Activated naive CD4-positive, alpha-beta T cell (primary cell): ENCODE results near the gene SCAPER.

ENCODE experiments used
- DNase-seq, 4 experiments: peaks; one replicate each; lab custom pipeline; 2025; lab: John Stamatoyannopoulos, UW

SCAPER gene

DNA sequence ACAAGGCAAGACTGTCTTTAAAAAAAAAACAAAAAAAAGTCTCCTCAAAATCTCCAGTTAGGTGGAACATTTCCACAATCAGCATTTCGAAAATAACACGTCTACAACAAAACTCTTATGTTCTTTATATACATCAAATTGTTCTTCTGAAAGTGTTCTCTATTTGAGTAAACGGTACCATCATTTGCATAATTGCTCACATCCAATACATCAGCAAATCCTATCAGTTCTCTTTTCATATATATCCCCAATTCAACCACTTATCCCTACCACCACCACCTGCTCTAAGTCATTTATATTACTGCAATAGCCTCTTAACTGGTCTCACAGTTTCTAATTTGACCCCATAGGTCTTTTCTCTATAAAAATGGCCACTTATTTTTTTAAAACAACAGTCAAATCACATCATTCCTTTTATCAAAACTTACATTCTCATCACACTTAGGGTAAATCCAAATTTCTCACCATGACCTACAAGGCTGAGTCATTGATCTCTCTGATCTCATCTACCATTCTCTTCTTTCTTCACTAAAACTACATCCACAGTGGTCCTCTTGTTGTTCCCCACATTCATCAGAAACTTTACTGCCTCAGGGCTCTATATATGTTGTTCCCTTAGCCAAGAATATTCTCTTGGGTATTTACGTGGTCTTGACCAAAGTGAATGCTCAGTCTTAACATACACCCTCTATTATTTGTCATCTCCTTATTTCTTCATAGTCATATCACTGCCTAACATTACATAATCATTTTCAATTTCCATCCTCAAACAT, 237.0 kb downstream of the SCAPER start:
- no peak for DNase-seq

GRCh38 chr15:76664895-76665294, 240.2 kb downstream of the SCAPER start:
- no peak for DNase-seq

DNA sequence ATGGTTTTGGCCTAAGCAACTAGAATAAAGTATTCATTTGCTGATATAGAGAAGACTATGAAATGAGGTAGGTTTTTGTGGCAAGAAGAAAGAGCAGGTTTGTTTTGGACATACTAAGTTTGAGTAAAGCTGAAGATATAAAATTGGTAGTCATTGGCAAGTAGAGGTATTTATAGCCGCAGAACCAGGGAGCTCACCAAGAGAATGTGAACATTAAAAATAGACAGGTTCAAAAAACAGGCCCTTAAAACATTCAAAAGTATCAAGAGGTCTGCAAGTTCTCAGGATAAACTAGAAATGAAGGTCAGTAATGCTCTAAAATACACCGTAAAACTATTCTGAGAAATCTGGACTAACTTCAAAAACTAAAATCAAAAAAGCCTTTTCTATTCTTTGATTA, 240.7 kb downstream of the SCAPER start:
- no peak for DNase-seq

DNA sequence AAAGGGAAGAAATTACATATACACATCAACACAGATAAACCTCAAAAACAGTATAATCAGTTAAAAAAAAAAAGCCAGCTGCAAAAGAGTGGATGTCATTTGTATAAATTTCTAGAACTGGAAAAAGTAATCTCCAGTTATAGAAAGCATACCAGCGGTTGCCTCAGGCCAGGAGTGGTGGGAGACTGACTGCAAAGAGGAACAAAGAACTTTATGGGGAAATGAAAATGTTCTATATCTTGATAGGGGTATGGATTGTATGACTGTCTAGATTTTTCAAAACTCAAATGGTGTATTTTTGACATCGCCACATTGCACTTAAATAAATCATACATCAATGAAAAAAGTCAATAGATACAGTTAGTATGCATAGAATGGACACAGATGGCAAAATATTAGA, 241.6 kb downstream of the SCAPER start:
- no peak for DNase-seq

GRCh38 chr15:76648732-76649444, 256.3 kb downstream of the SCAPER start:
- DNase-seq, result no peak

- no peak for DNase-seq
These were observed 257.5 kb downstream of the SCAPER start for GRCh38 chr15:76647612-76648011.

DNA sequence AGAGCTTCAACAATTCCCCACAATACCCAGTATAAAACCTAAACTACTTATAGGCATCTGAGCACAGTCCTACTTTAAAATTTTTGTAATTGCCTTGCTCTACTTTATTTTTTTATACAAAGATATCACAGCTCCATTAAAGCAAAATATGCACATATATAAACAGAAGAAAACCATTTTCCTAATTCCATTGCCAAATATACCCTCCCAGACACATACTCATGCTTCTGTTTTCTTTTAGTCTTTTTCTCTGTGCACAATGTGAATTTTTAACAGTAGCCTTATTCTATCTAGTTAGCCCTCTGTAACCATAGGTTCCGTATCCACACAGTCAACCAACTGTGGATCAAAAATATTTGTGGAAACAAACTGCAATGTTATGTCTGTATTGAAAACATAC, 260.5 kb downstream of the SCAPER start:
- DNase-seq, result no peak

DNA sequence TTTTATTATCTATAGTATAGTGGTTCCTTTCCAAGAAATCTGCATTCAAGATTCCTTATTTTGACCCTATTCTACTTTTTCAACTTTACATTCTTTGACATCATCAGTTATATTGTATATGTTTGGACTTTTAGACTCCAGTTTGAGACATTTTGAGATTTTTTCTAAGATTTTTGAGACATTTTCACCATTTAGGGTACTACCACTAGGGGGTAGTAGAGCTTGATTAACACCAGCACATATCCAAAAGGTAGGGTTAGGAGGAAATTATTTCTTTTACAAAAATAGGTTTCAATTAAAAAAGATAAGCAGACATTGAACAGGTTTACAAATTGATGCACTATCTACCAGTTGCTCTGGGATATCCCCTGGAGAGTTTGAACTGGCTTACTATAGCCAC, 262.5 kb downstream of the SCAPER start:
- no peak for DNase-seq

- DNase-seq, result no peak
These were observed 268.0 kb downstream of the SCAPER start for GRCh38 chr15:76637166-76637565.

- DNase-seq, result no peak
These were observed 269.1 kb downstream of the SCAPER start for GRCh38 chr15:76636059-76636458.

- no peak for DNase-seq
These were observed 278.5 kb downstream of the SCAPER start for GRCh38 chr15:76626611-76627010.

GRCh38 chr15:76625267-76625666, 279.9 kb downstream of the SCAPER start:
- no peak for DNase-seq

- DNase-seq, result no peak
These were observed 290.4 kb downstream of the SCAPER start for GRCh38 chr15:76614725-76615124.

GRCh38 chr15:76588811-76589747, 316.1 kb downstream of the SCAPER start:
- no peak for DNase-seq

- DNase-seq, result no peak
These were observed 319.6 kb downstream of the SCAPER start for GRCh38 chr15:76585576-76585897.

GRCh38 chr15:76584868-76585575, 320.1 kb downstream of the SCAPER start:
- DNase-seq, result no peak

DNA sequence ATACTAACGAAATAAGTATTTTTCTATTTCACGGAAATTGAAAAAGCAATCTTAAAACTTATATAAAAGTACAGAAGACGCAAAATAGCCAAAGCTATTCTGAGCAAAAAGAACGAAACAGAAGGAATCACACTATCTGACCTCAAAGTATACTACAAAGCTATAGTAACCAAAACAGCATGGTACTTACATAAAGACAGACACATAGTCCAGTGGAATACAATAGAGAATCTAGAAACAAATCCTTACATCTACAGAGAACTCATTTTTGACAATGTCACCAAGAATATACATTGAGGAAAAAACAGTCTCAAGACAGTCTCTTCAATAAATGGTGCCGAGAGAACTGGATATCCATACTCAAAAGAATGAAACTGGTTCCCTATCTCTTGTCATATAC, 322.6 kb downstream of the SCAPER start:
- no peak for DNase-seq

DNA sequence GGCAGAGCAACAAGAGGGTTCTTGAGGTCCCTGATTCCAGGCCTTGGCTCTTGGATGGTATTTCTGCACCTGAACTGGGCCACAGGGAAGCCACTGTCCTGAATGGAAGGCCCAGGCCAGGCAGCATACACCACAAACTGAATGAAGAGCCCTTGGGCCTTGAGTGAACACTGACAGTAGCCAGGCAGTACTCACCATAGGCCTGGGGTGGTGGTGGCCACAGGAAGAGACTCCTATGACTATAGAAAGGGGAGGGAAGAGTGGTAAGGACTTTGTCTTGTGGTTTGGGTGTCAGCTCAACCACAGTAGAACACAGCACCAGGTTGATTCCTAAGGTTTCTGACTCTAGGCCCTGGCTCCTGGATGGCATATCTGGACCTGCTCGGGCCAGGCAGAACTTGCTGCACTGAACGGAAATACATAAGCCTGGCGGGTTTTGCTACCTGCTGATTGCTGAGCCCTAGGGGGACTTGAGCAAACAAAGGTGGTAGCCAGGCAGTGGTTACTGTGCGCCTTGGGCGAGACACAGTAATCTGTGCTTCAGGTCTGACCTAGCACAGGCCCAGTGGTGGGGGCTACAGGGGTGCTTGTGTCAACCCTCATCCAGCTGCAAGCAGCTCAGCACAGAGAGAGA, 327.1 kb downstream of the SCAPER start:
- no peak for DNase-seq

- DNase-seq, result no peak
These were observed 328.4 kb downstream of the SCAPER start for GRCh38 chr15:76576523-76577279.

DNA sequence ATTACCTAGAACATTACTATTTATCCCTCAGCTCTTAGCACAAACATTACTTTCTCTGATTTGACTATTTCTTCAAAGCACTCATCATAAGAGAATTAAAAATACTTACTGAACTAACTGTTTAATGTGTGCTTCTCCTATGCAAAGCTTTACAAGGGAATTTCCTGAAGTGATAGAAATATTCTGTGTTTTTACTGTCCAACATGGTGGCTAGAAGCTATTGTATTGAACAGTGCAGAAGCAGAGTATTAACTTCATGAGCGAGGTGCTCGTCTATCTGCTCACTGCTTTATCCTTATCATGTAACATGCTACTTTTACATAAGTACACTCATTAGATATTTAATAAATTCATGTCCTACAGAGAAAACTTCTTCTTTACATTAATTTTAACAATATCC, 329.5 kb downstream of the SCAPER start:
- no peak for DNase-seq

GRCh38 chr15:76575274-76575673, 329.9 kb downstream of the SCAPER start:
- DNase-seq, result no peak
